Measurements from ENCODE around the gene RIIAD1. TPM values are rescaled to one million over a fixed set of nuclear protein-coding genes. Genes with fewer than 3 reads are reported as not detected.
"Not testable (repeated sequence)": the region's sequence is repeated elsewhere in the genome, so short reads cannot be mapped to it uniquely, and the experiment has no call there.

Gene RIIAD1
- polyA plus RNA-seq, 3 donors, result 0.24 TPM; not detected in 2

DNA sequence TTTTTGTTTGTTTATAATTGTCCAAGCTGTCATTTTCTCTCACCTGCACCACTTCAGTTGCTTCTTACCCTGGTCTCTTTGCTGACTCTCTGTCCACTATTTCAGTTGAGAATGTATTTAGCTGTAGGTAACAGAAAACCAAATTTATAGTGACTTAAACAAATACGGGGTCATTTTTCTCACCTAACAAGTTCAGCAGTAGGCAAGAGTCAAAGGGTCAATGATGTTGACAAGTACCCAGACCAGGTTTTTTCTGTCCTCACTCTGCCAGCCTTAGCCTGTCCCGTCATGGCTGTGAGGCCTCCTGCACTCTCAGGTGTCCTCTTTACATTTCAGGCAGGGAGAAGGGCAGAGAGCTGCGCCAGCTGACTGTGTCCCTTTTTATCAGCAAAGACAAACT lies 11.8 kb downstream of the RIIAD1 start:
- DNase-seq, result no peak

DNA sequence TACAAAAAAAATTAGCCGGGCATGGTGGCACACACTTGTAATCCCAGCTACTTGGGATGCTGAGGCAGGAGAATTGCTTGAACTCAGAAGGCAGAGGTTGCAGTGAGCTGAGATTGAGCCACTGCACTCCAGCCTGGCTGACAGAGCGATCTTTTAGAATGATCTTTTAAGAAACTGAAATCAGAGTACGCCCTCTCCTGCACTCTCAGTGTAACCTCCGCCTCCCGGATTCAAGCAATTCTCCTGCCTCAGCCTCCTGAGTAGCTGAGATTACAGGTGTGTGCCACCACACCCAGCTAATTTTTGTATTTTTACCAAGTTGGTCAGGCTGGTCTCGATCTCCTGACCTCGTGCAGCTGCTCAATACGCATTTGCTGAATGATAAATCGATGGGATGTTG lies 12.7 kb downstream of the RIIAD1 start:
- DNase-seq, result not testable (repeated sequence)

DNA sequence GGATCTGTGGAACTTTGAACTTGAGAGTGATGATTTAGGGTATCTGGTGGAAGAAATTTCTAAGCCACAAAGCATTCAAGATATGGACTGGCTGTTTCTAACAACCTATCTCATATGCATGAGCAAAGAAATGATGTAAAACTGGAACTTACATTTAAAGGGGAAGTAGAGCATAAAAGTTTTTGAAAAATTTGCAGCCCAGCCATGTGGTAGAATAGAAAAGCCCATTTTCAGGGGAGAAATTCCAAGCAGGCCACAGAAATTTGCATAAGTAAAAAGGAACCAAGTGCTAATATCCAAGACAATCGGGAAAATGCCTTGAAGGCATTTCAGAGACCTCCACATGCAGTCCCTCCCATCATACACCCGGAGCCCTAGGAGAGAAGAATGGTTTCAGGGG lies 15.7 kb downstream of the RIIAD1 start:
- no peak for DNase-seq

DNA sequence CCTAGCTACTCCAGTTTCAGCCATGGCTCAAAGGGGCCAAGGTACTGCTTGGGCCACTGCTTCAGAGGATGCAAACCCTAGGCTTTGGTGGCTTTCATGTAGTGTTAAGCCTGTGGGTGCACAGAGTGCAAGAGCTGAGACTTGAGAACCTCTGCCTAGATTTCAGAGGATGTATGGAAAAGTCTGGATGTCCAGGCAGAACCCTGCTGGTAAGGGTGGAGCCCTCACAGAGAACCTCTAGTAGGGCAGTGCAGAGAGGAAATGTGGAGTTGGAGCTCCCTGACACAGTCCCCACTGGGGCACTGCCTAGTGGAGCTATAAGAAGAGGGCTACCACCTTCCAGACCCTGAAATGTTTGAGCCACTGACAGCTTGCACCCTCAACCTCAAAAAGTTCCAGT lies 16.2 kb downstream of the RIIAD1 start:
- DNase-seq, result no peak

DNA sequence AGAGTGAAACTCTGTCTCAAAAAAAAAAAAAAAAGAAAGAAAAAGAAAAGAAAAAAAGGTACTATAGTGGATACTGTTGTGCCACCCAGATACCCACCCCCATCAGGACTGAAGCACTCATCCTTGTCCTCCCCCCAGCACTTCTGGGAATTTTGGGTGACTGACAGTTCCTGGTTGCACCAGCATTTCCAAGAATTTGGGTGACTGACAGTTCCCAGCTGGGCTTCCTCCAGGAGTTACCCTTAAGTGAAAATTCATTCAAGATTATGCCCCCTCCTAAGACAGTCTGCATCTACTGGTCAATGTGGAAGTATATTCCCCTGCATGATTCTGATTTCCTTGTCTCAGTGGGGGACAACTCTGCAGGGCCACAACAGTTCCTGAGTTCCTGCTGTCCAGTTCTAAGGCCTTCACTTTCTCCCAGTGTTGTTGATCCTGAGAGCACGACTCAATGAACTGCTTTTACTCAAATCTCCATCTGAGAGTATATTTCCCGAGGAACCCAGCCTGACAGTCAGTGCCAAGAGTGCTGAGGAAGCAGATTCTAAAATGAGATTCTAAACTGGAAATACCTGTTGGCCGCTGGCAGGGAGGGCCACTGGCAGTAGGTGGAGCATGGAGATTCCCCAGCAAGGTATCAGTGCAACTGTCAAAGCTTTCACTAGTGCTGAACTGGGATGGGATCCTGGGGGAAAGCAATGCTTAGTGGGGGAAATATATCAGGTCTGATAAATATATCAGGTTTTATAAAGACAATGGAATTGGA lies 18.5 kb downstream of the RIIAD1 start:
- DNase-seq, result no peak

DNA sequence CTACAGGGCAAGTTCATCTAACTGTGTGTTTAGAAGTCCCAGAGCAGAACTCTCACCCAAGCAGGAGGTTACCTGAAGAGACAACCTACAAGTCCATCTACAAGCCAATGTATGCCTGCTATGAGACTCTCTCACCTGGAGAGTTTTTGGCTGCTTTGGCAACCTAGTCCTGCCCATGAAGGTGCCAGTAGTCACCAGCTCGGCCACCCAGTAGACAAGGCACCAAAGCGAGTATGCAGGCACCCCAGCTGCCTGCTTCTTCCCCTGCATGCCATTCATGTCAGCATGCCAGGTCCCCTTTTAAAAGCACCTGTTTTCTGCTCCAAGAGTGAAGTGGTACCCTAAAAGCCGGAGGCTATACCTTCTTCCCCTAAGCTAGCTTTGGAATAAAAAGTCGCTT lies 20.2 kb downstream of the RIIAD1 start:
- DNase-seq, result no peak

DNA sequence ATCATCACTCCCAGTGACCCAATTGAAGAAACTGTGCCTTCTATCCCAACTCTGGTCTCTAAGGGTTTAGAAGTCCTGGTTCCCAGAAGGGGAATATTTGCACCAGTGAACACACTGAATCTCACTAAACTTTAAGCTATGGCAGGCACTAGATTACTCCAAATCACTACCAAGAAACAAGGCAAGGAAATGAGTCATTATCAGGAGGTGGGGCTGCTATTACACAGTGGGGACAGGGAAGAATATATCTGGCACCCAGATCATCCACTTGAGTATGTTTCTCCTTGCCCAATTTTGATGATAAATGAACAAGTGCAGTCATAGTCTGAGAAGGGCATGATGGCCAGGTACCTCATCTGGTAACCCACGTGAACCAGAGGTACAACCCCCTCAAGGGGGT lies 35.0 kb downstream of the RIIAD1 start:
- DNase-seq, result no peak

DNA sequence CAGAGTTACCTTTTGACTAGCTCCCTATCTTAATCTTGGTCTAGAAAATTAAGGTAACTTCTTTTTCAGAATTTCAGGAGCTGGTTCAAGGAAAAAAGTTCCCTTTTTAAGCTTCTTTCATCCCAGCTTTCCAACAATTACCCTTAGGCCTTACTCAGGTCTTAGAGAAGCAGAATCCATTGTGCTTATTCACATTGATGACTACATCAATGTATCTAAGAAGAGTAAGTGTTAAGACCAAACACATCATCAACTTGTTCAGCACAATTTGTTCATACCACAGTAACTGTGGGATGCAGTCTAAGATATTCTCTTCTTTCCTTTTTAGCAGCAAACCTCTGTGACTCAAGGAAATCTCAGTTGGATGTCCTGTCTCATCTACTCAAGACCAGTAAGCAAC lies 37.9 kb downstream of the RIIAD1 start:
- no peak for DNase-seq

DNA sequence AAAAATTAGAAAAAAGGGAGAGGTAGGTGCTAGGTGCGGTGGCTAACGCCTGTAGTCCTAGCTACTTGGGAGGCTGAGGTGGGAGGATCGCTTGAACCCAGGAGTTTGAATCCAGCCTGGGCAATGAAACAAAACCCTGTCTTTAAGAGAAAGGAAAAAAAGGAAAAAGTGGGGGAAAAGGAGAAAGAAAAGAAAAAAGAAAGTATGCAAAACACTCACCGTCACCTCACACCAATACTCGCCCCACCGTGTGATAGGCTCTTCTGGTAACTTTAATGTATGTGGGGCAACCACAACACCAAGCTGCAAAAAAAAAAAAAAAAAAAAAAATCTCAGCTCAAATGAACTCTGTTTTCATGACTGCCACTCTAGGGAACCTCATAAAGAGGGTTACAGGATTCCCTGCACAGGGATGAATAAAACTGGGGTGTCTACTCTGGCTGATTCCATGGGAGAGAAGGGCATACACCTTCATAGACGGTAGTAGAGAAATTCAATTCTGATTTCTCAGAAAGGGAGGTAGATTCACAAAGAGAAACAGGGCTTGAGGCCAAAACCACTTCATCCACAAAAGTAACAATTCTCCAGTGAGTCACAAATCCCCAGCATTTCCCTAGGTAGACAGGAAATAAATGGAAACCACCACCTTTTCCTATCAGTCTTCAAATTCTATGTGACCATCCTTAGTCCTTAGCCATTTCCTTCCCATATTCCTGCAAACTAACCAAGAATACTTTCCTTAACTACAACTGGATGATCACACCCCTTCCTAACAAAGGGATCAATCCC lies 39.5 kb downstream of the RIIAD1 start:
- DNase-seq, result no peak

DNA sequence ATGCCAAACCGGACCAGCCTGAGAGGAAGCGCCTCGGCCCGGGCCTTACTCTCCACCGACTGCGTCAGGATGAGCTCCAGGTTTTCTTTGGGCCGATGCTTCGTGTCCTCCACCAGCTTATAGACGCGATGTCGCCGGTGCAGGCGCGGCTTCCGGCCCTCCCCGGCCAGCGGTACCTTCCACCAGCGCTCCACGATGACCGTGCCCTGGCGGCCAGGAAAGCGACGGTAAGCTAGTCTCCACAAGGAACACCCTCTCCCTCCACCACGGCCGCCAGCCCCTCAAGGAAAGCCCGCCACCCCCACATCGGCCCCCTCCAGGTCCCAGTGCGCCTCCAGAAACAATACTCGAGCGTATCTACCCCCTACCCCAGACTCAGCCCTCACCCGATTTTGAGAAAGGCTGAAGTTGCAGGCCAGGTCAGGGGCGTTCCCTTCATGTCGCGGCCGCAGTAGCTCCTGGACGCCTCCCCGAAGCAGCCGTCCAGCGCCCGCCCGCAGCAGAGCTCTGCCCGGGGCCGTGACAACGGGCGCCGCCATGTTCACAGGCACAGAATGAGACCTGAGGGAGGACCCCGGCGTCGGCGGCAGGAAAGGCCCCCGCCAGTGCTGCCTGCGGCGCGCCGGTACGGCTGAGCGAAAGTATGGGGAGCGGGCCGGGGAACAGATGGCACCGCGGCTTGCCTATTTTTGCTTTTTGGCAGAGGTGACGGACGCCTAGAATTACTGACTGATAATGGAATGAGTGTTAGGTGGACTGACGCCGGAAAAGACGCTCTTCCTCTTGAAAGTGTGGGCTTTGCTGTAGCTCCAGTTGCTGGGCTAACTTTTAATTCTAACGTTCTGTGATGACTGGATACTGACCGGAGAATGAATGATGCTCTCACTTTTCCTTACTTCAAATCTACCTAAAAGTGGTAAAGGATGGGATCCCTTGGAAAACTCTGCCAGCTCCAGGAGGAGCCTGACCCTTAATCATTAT lies 41.9 kb downstream of the RIIAD1 start, which contains the start of gene MRPL9:
MRPL9 (minus strand) TSS at position 556 of the 981 bp plus-strand sequence; CDS start at position 539, 17 bp downstream.
- DNase-seq, result peak; percentile 84

DNA sequence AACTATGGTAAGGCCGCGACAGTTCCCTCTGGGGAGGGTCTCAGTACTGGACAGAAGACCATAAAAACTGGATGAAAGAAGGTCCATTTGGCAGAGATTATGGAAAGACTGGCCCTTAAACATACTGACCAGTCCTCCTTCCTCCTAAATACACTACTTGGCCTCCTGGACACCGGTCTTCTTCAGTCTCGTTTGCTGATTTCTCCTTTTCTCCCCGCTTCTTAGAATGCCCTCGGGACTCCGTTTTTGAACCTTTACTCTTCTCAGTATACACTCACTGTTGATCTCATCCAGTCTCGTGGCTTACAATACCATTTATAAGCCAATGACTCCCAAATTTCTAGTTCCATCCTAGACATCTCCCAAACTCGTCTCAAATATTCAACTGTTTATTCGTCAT lies 42.7 kb downstream of the RIIAD1 start:
- DNase-seq, result no peak

DNA sequence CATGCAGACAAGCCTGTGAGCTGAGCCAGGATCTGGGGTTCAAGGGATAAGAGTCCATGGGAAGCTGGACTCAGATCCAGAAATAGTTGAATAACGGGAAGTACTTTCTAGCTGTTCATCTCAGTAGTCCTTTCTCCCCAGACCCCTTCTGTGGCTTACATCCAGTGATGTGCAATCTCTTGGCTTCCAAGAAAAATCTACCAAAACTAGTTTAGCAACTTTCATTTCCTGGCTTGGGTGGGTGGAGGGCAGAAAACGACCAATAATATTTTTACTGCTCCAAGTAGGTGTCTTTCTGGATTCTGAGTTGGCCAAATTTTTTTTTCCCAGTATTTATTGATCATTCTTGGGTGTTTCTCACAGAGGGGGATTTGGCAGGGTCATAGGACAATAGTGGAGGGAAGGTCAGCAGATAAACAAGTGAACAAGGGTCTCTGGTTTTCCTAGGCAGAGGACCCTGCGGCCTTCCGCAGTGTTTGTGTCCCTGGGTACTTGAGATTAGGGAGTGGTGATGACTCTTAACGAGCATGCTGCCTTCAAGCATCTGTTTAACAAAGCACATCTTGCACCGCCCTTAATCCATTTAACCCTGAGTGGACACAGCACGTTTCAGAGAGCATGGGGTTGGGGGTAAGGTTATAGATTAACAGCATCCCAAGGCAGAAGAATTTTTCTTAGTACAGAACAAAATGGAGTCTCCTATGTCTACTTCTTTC lies 47.2 kb downstream of the RIIAD1 start:
- peak; percentile 15 for DNase-seq

DNA sequence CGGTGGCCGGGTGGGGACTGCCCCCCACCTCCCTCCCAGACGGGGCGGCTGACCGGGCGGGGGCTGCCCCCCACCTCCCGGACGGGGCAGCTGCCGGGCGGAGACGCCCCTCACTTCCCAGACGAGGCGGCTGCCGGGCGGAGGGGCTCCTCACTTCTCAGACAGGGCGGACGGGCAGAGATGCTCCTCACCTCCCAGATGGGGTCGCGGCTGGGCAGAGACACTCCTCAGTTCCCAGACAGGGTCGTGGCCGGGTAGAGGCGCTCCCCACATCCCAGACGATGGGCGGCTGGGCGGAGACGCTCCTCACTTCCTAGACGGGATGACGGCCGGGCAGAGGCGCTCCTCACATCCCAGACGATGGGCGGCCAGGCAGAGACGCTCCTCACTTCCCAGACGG lies 47.9 kb downstream of the RIIAD1 start:
- DNase-seq, result not testable (repeated sequence)

DNA sequence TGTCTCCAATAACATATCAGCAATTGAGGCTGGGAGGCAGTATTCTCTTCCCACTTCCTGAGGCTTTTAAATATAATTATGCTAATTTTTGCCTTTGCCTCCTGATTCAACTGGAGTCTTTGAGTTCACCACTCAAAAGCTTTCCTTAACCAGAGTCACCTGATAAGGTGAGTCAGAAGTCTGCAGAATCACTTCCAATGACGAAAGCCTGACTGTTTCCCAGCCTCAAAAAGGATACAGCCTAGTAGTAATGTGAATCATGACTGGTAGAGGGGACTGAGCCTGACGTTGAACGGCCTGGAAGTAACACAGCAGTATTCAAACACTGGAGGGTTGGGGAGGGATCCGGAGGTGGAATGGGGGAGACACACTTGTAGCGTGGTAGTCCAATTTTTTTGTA lies 52.4 kb downstream of the RIIAD1 start:
- no peak for DNase-seq

DNA sequence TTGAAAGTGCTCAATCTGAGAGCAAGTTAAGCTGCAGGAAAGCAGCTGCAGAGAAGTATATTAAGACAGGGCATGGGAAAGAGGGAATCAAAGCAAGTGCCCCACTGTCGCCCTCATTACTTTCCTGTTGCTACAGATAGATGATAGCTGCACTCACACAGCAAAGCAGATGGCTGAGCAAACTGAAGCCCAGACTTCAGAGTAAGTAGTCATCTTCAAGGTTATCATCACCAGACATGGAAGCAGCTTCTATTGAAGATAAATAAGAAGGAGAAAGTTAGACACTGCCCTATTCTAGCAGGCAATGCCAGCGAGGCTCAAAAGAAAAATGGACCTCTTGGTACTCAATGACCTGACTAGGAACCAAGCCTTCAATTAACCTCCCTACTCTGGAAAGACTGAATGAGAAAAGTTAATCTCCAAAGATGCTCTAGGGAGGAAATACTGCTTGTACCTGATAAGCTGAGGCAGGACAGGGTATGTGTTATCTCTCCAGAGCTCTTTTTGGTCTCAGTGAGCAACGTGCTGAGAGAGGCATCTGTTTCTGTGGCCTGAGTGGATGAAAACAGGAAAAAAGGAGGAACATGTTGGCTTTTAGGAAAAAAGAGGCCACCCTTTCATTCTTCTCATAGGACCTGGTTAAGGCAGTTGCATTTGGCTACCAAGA lies 53.1 kb downstream of the RIIAD1 start:
- DNase-seq, result no peak

DNA sequence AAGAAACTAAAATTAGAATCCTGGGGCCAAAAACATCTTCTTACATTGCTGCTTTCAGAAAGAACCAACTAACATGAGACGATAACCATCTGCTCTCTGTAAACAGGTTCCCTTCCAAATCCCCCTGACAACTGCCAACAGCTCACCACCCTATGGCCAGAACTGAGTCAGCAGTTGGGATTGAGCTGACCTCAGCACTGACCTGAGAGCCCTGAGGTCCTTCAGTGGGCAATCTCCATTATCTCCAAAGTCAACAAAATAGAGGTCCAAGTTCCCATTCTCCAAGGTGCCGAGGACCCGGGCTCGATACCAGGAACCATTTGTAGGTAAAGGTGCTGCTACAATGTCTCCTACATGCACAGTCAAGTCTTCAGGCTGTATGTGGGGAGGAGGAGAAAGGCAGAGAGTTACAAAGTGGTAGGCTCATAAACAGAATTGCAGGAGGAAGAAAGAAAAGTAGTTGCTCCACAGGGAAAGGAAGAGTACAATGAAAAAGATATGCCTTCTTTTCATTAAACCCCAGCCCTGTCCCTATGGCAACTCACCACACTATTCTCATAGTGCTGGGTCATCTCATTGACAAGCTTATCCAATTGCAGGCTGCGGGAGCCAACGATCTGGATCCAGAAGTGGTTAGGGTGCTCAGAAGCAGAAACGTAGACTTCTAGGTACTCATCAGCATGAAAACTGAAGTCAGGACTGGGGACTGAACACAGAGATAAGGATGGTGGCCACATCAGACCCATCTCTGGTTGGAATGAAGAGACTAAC lies 54.8 kb downstream of the RIIAD1 start:
- DNase-seq, result no peak

DNA sequence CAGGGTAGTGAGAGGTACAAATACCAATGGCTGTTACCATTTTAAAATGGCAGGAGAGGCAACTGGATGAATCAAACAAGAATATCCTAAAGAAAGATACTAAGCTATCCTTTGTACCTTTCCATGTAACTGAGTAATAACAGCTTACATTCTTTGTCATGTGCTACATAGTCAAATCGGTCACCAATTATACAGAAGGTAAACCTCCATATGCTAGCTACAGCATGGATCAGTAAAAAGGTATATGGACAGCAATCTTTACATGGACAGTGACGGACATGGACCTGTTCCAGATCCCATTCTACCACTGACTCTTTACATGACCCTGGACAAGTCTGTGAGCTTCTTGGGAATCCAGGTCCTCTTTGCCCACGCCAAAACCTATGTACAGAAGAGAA lies 55.3 kb downstream of the RIIAD1 start:
- no peak for DNase-seq

DNA sequence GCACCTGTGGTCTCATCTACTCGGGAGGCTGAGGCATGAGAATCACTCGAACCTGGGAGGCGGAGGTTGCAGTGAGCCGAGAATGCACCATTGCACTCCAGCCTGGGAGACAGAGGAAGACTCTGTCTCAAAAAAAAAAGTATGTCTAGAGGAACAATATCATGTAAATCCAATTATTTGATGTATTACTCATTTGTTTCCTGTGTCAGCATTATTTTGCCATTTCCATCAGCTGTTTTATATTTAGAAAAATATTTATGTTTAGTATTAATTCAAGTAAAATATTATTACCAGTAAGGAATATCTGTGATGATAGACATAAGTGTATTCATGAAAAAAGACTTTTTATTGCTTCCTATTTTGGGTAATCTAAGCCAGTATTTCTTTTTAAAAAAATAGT lies 56.0 kb downstream of the RIIAD1 start:
- no peak for DNase-seq
